Bronchial epithelial cell (primary cell): ENCODE results near the gene CBS. TPM values are rescaled to one million over a fixed set of nuclear protein-coding genes. Genes with fewer than 3 reads are reported as not detected.

Source experiments
- DNase-seq: peaks from one replicate; pipeline ENCODE4 v3.0.0-alpha.2; 2010; ENCODE audit warnings: low read depth
- FAIRE-seq: peaks from 2 replicates; lab custom pipeline; 2011; peaks lifted over from hg19 to GRCh38; lab: Jason Lieb, UNC
- H3K27me3 ChIP-seq: 2 replicates; pipeline ENCODE4 v1.5.1; 2011; ENCODE audit warnings: low read length; ENCODE audit not compliant: control insufficient read depth, insufficient read depth
- H3K36me3 ChIP-seq: 2 replicates; pipeline ENCODE4 v1.5.1; 2011; ENCODE audit warnings: low read length; ENCODE audit not compliant: control insufficient read depth, insufficient read depth
- H3K4me3 ChIP-seq: 2 replicates; pipeline ENCODE4 v1.5.1; 2011; ENCODE audit warnings: mild to moderate bottlenecking, low read depth, low read length, control low read depth
- CTCF ChIP-seq: IDR thresholded peaks from 2 replicates; pipeline ENCODE4 v1.5.1; 2011; ENCODE audit warnings: mild to moderate bottlenecking, moderate library complexity, low read length, control low read depth, inconsistent platforms; ENCODE audit not compliant: insufficient read depth, severe bottlenecking
- total RNA-seq: library from RNA; depleted of rRNA; stranded (reverse); fragments of >200 nt; gene quantifications from 2 replicates; pipeline ENCODE4 v1.2.1, GENCODE V29; 2014

CBS gene
- total RNA-seq, 1 donor from 2014 or later: 108 TPM

GRCh38 chr21:43005635-43006034, 70.0 kb downstream of the CBS start:
- Histone ChIP-seq H3K27me3 (no peaks in the 10 kb centered on the region), H3K36me3 (peaks cover 8% of the 10 kb centered on the region), H3K4me3 (no peak overlapping the region)
- no peak for DNase-seq
- TF ChIP-seq CTCF: no peak
- FAIRE-seq: no peak

- FAIRE-seq (no peak), DNase-seq (no peak)
- Histone ChIP-seq H3K4me3 (no peak overlapping the region), H3K27me3 (no peaks in the 10 kb centered on the region), H3K36me3 (peaks cover 8% of the 10 kb centered on the region)
- no peak for TF ChIP-seq CTCF
These were observed 70.7 kb downstream of the CBS start for GRCh38 chr21:43004926-43005325.

Other genes starting within 250 kb of the CBS start
- 16.3 and 28.4 TPM in 2 replicates for gene WDR4, start 196.3 kb downstream of the CBS start, total RNA-seq
- 29.7 and 44.2 TPM in 2 replicates for gene NDUFV3, start 182.5 kb downstream of the CBS start, total RNA-seq
- gene ERVH48-1, start 150.2 kb downstream of the CBS start, total RNA-seq: under 0.01 TPM in 1 of 2 replicates, not detected in the other
- 7.9 and 9.1 TPM in 2 replicates for gene PKNOX1, start 101.3 kb downstream of the CBS start, total RNA-seq
- gene U2AF1, start 31.7 kb upstream of the CBS start, total RNA-seq: 21.6 and 25.8 TPM in 2 replicates
- not detected in 2 replicates for gene CRYAA, start 93.2 kb upstream of the CBS start, total RNA-seq